Suprapubic skin (tissue), 4 donors: ENCODE measurements around the gene PRPSAP1. TPM values are rescaled to one million over a fixed set of nuclear protein-coding genes. Genes with fewer than 3 reads are reported as not detected.
"Not testable (repeated sequence)": the region's sequence is repeated elsewhere in the genome, so short reads cannot be mapped to it uniquely, and the experiment has no call there.

Experiments used
- DNase-seq, 2 donors: peaks; one replicate each; pipeline ENCODE4 v3.0.0-alpha.2; 2019; ENCODE audit warnings: low spot score in 2 of 2
- H3K27ac ChIP-seq: fragments of 200-600 bp; sonication (generic); one replicate; pipeline ENCODE4 v1.5.1; 2019
- H3K27me3 ChIP-seq: fragments of 200-600 bp; sonication (generic); one replicate; pipeline ENCODE4 v1.5.1; 2019
- H3K36me3 ChIP-seq: fragments of 200-600 bp; sonication (generic); one replicate; pipeline ENCODE4 v1.5.1; 2019
- H3K4me1 ChIP-seq: fragments of 200-600 bp; sonication (generic); one replicate; pipeline ENCODE4 v1.5.1; 2019
- H3K4me3 ChIP-seq: fragments of 200-600 bp; sonication (generic); one replicate; pipeline ENCODE4 v1.5.1; 2019; ENCODE audit warnings: mild to moderate bottlenecking
- H3K9me3 ChIP-seq: fragments of 200-600 bp; sonication (generic); one replicate; pipeline ENCODE4 v1.5.1; 2019
- EP300 ChIP-seq: sonication (generic); formaldehyde crosslinking; IDR thresholded peaks from one replicate; pipeline ENCODE4 v1.6.1; 2017; ENCODE audit warnings: antibody characterized with exemption
- POLR2A ChIP-seq, 2 donors: fragments of 450-650 bp; IDR thresholded peaks; one replicate each; pipeline ENCODE4 v1.6.1; 2017; ENCODE audit warnings: antibody characterized with exemption in 2 of 2, mild to moderate bottlenecking in 2 of 2, moderate library complexity in 2 of 2
- POLR2AphosphoS5 ChIP-seq, 3 donors: sonication (generic); formaldehyde crosslinking; IDR thresholded peaks; one replicate each; pipeline ENCODE4 v1.6.1; 2017; ENCODE audit warnings: antibody characterized with exemption in 3 of 3
- WGBS: methylation state at CpG from one replicate; pipeline ENCODE4 v1.1.5; 2018; 5-methylcytosine and 5-hydroxymethylcytosine counted together
- total RNA-seq, 4 donors: library from RNA; depleted of rRNA; stranded (reverse); fragments of >200 nt; gene quantifications; one replicate each; pipeline ENCODE4 v1.1.0, GENCODE V29; 2016
- TF ChIP-seq, protein P1 (sequence below), 2 donors: fragments of 200-600 bp in 1 of 2; fragments of 450-650 bp in 1 of 2; sonication (generic) in 1 of 2; IDR thresholded peaks; one replicate each; pipeline ENCODE4 v1.5.1; 2016 to 2019; ENCODE audit warnings: antibody characterized with exemption in 2 of 2, mild to moderate bottlenecking in 1 of 2, moderate library complexity in 1 of 2

The PRPSAP1 gene
- total RNA-seq, 4 donors from 2014 or later = 47.3 to 83.9 (median 63.8) TPM

DNA sequence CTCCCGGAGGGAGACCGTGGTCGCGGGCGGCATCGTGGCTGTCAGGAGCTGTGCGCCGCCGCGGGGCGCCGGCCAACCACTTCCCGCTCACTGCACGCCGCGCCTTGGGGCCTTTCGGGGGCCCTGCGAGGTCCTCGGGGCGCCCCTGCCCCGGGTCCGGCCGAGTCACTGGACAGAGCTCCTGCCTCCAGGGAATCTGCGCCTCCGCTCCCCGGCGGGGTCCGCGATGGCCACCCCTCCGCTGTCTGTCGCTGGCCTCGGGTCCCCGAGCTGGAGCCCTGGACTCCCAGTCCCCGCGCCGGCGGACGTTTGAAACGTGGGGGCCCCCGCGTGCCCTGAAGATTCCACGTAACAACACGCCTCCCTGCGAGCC lies 45.8 kb downstream of the PRPSAP1 start, which contains the start of gene QRICH2:
TSS of gene QRICH2 (minus strand) at position 311 of the 373 bp plus-strand sequence. CDS start at position 33, 278 bp downstream.
- no peaks in the 10 kb centered on the region for H3K9me3 ChIP-seq
- no peak for DNase-seq
- H3K27me3 ChIP-seq = no peaks in the 10 kb centered on the region
- TF ChIP-seq POLR2AphosphoS5 (IDR thresholded peaks at IDR 0.05) = no peak
- TF ChIP-seq, protein P1, sequence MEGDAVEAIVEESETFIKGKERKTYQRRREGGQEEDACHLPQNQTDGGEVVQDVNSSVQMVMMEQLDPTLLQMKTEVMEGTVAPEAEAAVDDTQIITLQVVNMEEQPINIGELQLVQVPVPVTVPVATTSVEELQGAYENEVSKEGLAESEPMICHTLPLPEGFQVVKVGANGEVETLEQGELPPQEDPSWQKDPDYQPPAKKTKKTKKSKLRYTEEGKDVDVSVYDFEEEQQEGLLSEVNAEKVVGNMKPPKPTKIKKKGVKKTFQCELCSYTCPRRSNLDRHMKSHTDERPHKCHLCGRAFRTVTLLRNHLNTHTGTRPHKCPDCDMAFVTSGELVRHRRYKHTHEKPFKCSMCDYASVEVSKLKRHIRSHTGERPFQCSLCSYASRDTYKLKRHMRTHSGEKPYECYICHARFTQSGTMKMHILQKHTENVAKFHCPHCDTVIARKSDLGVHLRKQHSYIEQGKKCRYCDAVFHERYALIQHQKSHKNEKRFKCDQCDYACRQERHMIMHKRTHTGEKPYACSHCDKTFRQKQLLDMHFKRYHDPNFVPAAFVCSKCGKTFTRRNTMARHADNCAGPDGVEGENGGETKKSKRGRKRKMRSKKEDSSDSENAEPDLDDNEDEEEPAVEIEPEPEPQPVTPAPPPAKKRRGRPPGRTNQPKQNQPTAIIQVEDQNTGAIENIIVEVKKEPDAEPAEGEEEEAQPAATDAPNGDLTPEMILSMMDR (IDR thresholded peaks at IDR 0.05) = no peak
- no peak for TF ChIP-seq POLR2A (IDR thresholded peaks at IDR 0.05)
- no peak for TF ChIP-seq EP300
- H3K4me3 ChIP-seq = no peak within 1 kb of the TSS
- no peak within 1 kb of the TSS for H3K27ac ChIP-seq
- no peaks in the 10 kb centered on the region for H3K4me1 ChIP-seq
- WGBS = 98% methylated on average over 43 of the region's 44 CpGs
- peaks cover 48% of the 10 kb centered on the region for H3K36me3 ChIP-seq

DNA sequence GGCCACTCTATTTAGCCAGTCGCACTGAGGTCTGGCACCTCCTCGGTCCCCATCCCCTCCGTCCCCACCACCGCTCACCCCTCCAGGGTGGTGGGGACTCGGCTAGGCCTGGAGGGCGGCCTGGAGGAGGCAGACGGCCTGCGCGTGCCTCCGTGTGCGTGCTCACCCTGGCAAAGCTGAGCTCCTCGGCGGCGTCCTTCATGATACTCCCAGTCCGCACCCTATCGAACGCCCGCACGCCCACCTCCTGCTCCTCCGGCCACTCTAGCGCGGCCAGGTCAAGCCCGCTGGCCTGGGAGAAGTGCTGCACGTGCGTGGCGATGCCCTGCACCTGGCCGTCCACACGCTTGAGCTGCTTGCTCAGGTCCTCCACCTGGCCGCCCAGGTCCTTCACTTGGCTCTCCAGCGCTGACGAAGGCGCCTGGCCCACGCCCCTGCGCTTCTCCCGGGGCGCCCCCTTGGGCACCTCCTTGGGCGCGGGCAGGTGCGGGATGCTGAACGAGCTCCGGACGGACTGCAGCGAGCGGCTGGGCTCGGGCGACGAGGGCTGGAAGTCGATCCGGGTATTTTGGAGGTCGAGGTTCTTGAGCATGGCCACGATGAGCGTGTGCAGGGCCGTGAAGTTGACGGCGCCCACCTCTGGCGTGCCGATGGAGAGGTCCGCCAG lies 46.3 kb downstream of the PRPSAP1 start:
- Histone ChIP-seq H3K9me3 (no peaks in the 10 kb centered on the region), H3K27me3 (no peaks in the 10 kb centered on the region), H3K36me3 (peaks cover 43% of the 10 kb centered on the region), H3K27ac (no peak overlapping the region), H3K4me3 (no peak overlapping the region), H3K4me1 (no peaks in the 10 kb centered on the region)
- no peak for TF ChIP-seq POLR2A (IDR thresholded peaks at IDR 0.05)
- TF ChIP-seq, protein P1 (IDR thresholded peaks at IDR 0.05) = no peak
- TF ChIP-seq POLR2AphosphoS5 (IDR thresholded peaks at IDR 0.05) = no peak
- TF ChIP-seq EP300 = no peak
- WGBS = 98% methylated on average over 28 of the region's 58 CpGs
- DNase-seq = no peak

DNA sequence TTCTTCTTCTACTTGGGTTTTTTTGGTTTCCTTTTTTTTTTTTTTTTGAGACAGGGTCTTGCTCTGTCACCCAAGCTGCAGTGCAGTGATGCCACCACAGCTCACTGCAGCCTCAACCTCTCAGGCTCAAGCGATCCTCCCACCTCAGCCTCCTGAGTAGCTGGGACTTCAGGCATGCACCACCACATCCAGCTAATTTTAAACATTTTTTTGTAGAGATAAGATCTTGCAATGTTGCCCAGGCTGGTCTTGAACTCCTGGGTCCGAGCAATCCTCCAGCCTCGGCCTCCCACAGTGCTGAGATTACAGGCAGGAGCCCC lies 48.6 kb downstream of the PRPSAP1 start:
- not testable (repeated sequence) for H3K9me3 ChIP-seq, H3K27me3 ChIP-seq, DNase-seq, H3K4me3 ChIP-seq, H3K27ac ChIP-seq, H3K4me1 ChIP-seq
- WGBS = 78% methylated on average over 3 of the region's 3 CpGs
- H3K36me3 ChIP-seq = peaks cover 19% of the 10 kb centered on the region

DNA sequence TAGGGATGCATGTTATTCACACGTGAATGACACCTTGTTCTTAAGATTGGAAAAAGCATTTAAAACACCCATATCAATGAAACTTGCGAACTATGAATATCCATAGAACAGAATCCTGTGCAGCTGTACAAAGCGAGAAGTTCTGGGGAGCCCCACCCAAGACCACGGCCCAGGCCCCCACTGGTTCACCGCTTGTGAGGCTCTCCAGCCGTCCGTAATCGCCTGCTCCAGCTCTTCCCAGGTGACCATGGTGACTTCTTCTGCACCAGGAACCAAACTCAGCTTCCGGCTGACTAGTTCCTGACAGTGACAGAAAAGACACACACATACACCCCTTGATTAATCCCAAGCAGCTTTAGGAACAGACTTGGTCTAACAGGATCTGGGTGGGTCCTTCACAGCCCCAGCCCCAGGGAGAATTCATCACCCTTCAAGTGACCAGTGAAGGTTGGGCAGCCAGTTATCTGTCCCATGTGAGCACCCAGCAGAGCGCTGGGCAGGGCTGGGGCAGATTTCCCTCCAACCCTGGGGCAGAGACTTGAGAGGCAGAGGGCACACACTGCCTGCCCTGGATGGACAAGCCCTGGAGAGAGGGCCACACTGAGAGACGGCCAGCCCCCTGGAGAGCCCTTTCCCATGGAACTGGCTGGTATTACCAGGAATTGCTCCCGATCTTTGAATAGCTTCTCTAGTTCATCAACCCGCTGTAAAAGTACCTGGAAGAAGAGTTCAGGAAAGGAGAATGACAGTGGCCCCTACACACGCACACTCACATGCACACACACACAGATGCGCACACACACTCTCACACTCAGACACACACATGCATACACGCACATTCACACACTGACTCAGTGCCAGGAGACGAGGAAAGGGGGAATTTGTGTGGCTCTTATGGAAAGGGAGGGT lies 49.2 kb downstream of the PRPSAP1 start:
- TF ChIP-seq POLR2A (IDR thresholded peaks at IDR 0.05) (no peak), EP300 (no peak), POLR2AphosphoS5 (IDR thresholded peaks at IDR 0.05) (no peak)
- TF ChIP-seq, protein P1 (IDR thresholded peaks at IDR 0.05) = no peak
- no peaks in the 10 kb centered on the region for H3K9me3 ChIP-seq
- no peak overlapping the region for H3K4me3 ChIP-seq
- peaks cover 13% of the 10 kb centered on the region for H3K36me3 ChIP-seq
- no peaks in the 10 kb centered on the region for H3K4me1 ChIP-seq
- WGBS = 89% methylated on average over 17 of the region's 17 CpGs
- DNase-seq = no peak
- H3K27me3 ChIP-seq = no peaks in the 10 kb centered on the region
- H3K27ac ChIP-seq = no peak overlapping the region

DNA sequence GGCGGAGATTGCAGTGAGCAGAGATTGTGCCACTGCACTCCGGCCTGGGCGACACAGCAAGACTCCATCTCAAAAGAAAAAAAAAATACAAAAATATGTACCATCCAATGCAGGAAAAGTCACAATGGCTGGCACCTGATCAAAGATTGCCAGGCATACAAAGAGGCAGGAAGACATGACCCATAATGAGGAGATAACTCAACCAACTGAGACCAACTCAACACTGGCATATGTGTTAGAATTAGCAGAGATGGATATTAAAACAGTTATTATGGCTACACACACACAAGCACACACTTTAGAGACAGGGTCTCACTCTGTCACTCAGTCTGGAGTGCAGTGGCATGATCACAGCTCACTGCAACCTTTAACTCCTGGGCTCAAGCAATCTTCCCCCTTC lies 56.3 kb downstream of the PRPSAP1 start:
- DNase-seq = no peak
- 69% methylated on average over 3 of the region's 3 CpGs for WGBS
- Histone ChIP-seq H3K9me3 (no peaks in the 10 kb centered on the region), H3K4me3 (no peak overlapping the region), H3K4me1 (no peaks in the 10 kb centered on the region), H3K27me3 (no peaks in the 10 kb centered on the region), H3K27ac (no peak overlapping the region), H3K36me3 (no peaks in the 10 kb centered on the region)
- no peak for TF ChIP-seq POLR2A (IDR thresholded peaks at IDR 0.05)
- TF ChIP-seq, protein P1 (IDR thresholded peaks at IDR 0.05) = no peak
- TF ChIP-seq POLR2AphosphoS5 (IDR thresholded peaks at IDR 0.05) = no peak
